NOMO-1 treated with dmso at 0.1 percent for 144 hours (cell line): Measurements from ENCODE around the gene PIAS1.
A peak's percentile ranks its signal among the peaks of the same experiment; 100 is the strongest.
"Not testable (repeated sequence)": the region's sequence is repeated elsewhere in the genome, so short reads cannot be mapped to it uniquely, and the experiment has no call there.

ENCODE experiments used
- DNase-seq: peaks from one replicate; lab custom pipeline; 2025; ENCODE audit not compliant: unreplicated experiment; lab: John Stamatoyannopoulos, UW

PIAS1 gene

GRCh38 chr15:68053701-68054627 is at the start of gene PIAS1:
TSS of gene PIAS1 (plus strand) at chr15:68054315. CDS start at chr15:68054327, 12 bp downstream.
- DNase-seq: peak; percentile 89

- DNase-seq: not testable (repeated sequence)
Measured at GRCh38 chr15:68007642-68008041, 46.5 kb upstream of the PIAS1 start.

- DNase-seq: no peak
Measured at GRCh38 chr15:68010361-68011153, 43.6 kb upstream of the PIAS1 start.

- DNase-seq: no peak
Measured at GRCh38 chr15:68012911-68013310, 41.2 kb upstream of the PIAS1 start.

- no peak for DNase-seq
Measured at GRCh38 chr15:68014219-68014618, 39.9 kb upstream of the PIAS1 start.

- DNase-seq: no peak
Measured at GRCh38 chr15:68015244-68015643, 38.9 kb upstream of the PIAS1 start.

GRCh38 chr15:68017201-68017600 is 36.9 kb upstream of the PIAS1 start:
- DNase-seq: no peak

- DNase-seq: no peak
Measured at GRCh38 chr15:68018797-68019444, 35.2 kb upstream of the PIAS1 start.

GRCh38 chr15:68019814-68020525 is 34.1 kb upstream of the PIAS1 start:
- no peak for DNase-seq

- no peak for DNase-seq
Measured at GRCh38 chr15:68020685-68021084, 33.4 kb upstream of the PIAS1 start.

GRCh38 chr15:68022061-68022460 is 32.1 kb upstream of the PIAS1 start:
- DNase-seq: no peak

GRCh38 chr15:68023307-68024101 is 30.6 kb upstream of the PIAS1 start:
- DNase-seq: no peak

GRCh38 chr15:68025835-68026424 is 28.2 kb upstream of the PIAS1 start:
- no peak for DNase-seq

GRCh38 chr15:68027388-68027787 is 26.7 kb upstream of the PIAS1 start:
- no peak for DNase-seq

- no peak for DNase-seq
Measured at GRCh38 chr15:68028137-68028887, 25.8 kb upstream of the PIAS1 start.

- DNase-seq: peak; percentile 3
Measured at GRCh38 chr15:68028888-68029207, 25.3 kb upstream of the PIAS1 start.

- no peak for DNase-seq
Measured at GRCh38 chr15:68029959-68030358, 24.2 kb upstream of the PIAS1 start.

- no peak for DNase-seq
Measured at GRCh38 chr15:68031404-68031803, 22.7 kb upstream of the PIAS1 start.

GRCh38 chr15:68032672-68033071 is 21.4 kb upstream of the PIAS1 start:
- DNase-seq: peak; percentile 24
